HG03108 (cell line): ENCODE results near the gene SH2D2A.

Experiments
- ATAC-seq: cut with Tn5 transposase; IDR thresholded peaks from one replicate; pipeline ENCODE4 v1.9.1; 2021; ENCODE audit warnings: moderate library complexity; ENCODE audit not compliant: unreplicated experiment

SH2D2A gene

DNA sequence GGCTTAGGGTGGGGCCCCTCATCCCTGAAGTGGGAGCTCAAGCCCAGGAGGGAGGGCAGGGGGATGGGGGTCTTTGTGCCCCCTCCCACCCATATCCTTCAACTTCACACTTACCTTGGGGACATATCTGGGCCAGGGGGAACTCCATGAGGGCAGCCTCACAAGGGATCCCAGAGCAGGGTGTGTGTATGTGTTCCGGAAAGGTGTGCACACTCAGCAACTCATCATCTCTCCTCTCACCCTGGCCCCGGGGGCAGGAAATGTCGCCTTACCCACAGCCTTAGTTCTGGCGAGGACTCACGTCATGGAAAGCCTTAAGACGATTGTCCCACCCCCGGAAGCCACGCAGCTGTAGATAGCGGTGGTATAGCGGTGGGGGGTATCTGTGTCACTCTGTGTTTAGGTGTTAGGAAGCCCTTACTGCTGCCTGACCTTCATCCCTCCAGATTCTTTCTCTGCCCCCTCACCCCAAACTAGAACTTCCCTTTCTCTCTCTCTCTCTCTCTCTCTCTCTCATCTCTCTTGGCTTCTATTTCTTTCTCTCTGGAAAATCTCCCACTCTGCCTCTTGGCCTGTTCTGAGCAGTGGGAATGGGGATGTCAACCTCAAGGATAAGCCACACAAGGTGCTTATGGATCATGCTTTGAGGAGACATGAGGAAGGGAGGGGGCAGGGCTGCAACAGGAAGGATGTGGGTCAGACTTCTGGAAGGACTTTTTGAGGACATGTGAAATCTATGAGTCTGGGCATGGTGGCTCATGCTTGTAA lies at the start of gene SH2D2A:
SH2D2A (minus strand) TSS at position 288 of the 768 bp plus-strand sequence; CDS start at position 148, 140 bp downstream.
- peak; percentile 76 for ATAC-seq

DNA sequence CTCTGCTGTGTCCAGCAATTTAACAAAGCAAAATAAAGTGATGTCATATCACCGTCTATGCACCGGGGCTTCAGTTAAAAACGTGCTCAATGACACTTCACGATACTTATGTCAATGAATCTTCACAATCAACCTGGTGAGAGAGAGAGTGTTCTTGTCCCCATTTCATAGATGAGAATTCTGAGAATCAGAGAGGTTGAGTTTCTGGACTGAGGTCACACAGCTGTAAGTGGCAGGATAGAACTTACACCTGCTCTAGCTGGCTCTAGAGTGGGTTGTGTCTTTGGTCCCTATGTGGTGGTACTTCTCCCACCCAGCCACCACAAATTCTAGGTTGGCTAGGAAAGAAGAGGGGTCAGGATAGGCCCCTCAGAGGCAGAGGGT lies 49.2 kb upstream of the SH2D2A start:
- ATAC-seq, result no peak

DNA sequence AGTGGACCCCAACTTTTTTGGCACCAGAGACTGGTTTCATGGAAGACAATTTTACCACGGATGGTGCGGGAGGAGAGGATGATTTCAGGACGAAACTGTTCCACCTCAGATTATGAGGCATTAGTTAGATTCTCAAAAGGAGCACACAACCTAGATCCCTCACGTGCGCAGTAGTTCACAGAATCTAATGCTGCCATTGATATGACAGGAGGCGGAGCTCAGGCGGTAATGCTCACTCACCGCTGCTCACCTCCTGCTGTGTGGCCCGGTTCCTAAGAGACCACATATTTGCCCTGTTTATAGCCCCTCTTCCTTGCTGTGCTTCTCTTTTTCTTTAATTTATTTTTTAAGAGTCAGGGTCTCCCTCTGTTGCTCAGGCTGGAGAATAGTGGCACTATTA lies 48.6 kb upstream of the SH2D2A start:
- no peak for ATAC-seq

DNA sequence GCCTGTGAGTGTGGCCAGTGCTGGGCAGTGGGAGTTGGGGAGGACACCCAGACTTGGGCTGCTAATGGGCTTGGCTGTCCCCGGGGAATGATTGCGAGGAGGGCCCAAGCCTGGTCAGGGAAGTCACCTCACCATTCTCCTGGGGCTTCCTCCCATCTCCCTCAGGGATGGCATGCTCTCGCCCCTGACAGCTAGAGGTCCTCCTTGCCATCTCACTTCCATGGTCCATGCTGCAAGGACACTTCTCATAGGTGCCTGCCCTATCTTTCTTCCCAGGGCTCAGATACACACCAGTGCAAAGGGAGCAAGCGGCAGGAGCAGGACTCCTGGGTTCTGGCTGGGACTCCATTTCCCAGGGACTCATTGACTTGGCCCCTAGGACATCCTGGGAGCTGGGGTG lies 48.1 kb upstream of the SH2D2A start:
- ATAC-seq, result no peak

DNA sequence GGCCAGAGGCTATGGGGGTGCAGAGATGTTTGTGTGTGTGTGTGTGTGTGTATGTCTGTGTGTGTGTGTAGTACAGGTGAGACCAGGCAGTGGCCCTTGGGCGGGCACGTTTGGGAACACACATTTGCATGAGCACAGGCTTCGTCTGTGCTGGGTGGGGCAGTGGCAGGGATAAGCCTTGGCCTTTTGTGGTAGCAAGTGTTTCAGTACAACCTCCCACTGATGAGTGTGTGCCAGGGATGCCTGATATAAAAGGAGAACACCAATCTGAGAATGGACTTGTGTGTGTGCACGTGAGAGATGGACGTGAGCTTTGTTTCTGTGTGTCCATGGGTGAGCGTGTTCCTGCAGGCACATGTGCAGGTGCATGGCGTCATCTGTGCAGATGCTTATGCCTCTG lies 47.0 kb upstream of the SH2D2A start:
- ATAC-seq, result no peak

DNA sequence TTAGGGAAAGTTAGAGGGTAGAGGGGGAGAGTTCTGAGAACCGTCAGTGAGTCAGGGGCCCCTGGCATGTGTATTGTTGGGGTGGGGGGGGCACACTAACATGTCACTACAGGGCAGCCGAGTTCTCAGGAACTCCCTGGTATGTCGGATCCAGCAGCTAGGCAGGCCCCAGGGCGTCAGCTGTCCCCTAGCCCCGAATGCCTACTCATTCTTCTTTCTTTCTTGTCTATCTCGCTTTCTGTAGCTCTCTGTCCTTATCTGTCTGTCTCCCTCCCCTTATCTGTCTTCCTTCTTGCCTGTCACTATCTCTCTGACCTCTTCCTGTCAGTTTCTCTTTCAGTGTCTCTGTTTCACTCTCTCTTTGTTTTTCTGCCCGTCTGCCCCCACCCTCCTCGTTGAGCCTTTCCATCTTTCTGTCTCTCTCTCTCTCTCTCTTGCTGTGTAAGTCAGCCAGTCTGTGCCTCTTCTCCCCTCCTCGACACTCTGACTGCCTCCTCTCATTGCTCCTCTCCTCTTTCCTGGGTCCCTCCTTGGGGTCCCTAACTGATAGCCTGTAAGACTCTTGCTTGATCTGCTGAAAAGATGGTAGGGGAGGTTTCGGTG lies 46.5 kb upstream of the SH2D2A start:
- ATAC-seq, result no peak

DNA sequence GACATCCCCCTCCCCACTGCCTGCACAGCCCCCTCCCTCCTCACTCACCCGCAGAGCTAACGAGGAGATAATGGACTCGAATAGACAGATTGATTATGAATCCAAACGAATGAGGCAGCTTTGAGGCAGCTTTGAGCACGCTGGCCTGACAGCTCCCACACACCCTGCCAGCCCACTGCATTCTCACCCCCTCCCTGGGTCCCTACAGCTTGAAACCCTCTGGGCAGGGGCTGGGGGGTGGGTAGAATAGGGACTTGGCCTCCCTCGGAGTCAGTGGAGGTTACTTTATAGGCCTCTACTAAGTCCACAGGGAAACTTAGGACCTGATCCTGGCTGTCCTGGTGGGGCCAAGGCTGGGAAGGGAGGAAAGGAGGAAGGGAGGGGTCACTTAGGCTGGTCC lies 45.9 kb upstream of the SH2D2A start:
- no peak for ATAC-seq

DNA sequence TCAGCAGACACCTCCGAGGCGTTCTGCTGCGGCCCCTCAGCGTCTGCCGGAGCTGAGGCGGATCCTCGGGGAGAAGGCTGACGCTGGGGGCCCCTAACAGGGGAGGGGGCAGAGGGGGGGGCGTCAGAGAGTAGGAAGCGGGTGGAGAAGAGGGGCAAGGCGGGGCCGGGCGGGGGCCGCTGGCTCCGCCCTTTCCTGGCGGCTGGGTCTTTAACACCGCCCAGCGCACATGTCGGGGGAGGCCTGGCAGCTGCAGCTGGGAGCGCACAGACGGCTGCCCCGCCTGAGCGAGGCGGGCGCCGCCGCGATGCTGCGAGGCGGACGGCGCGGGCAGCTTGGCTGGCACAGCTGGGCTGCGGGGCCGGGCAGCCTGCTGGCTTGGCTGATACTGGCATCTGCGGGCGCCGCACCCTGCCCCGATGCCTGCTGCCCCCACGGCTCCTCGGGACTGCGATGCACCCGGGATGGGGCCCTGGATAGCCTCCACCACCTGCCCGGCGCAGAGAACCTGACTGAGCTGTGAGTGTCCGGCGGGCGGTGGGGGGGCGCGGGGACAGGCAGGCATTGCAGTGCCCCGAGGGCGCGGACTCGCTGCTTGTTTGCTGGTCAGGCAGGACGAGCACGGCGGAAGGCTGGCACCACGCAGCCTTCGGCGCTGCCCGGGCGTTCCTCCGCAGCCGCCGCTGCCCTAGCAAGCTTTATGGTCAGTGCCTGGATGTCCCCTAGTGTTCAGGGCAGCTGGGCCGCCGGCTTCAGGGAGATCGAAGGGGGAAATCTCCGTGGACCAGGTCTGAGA lies 44.2 kb upstream of the SH2D2A start, which contains the start of gene NTRK1:
NTRK1 (plus strand) TSS at position 238 of the 796 bp plus-strand sequence; CDS start at position 308, 70 bp downstream.
- ATAC-seq, result no peak

DNA sequence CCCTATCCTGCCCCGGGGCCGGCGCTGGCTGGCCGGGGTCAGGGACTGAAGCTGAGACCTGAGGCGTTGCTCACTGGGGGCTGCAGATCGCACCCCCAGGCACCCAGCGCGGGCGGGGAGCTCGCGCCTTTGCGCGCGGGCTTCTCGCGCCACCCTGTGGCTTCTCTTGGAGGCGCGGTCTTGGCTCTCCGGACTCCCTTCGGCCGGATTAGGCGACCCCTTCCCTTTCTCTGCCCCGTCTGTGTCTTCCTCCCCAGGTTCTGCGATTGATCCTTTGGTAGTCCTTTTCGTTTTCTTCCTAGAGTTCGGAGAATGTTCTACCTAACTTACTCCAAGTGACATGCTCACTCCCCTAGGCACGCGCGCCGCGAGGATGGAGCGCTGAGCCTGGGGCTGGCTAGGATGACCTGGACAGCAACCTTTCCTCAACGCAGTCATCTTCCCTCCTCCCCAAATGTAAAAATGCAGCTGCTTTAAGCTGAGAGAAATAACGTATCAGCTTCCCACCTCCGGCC lies 43.5 kb upstream of the SH2D2A start:
- ATAC-seq, result no peak

DNA sequence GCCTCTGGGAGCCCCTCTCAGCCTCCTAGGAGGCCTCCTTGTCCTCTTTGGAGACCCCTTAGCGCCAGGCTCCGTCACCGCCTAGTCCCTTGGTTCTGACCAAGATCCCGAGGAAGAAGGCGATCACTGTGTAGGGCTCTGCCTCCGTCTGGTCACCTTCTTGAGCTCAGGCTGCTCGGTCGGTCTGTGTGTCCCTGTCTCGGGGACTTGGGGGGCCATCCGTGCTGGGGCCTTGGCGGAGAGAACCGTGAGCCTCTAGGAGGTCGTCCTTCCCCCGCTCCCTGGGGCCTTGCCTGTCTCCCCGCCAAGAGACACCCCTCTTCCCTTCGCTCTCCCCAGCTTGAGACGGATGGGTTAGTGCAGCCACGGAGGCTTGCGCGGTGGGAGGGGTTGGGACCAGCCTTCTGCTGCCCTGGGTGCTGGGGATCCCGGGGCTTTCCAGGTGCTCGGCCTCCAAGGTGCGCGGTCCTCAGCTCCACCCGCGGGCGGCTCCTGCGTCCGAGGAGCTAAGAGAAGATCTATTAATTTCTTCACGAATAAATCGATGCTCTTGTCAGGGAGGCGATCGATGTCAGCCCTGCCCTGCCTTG lies 43.0 kb upstream of the SH2D2A start:
- no peak for ATAC-seq

DNA sequence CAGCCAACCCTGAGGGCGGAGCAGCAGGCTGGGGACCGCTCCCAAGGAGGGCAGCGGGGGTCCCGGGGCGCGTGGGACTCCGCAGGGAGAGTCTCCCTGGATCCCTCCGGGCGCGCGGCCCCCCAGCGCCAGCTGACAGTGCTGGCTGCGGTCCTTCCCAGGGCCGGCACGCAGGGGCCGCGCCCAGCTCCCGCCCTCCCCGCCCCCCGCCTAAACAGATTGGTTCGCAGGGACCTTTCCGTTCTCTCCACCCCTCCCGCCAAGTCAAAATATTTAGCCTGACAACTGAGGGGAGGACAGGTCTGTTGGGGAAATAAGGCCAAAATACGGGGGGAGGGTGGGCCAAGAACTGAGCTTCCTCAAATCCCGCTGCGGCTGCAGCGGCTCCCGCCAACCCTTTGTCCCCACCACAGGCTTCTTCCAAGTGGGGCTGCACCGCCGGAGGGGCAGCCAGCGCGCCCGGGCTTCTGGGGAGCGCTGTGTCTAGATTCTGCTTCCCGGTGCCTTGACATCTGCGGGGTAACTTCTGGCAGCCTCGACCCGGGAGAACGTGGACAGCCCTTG lies 42.4 kb upstream of the SH2D2A start, which contains the start of gene INSRR:
INSRR (minus strand) TSS at position 159 of the 564 bp plus-strand sequence. CDS start 496 bp downstream, outside the sequence.
- ATAC-seq, result no peak

DNA sequence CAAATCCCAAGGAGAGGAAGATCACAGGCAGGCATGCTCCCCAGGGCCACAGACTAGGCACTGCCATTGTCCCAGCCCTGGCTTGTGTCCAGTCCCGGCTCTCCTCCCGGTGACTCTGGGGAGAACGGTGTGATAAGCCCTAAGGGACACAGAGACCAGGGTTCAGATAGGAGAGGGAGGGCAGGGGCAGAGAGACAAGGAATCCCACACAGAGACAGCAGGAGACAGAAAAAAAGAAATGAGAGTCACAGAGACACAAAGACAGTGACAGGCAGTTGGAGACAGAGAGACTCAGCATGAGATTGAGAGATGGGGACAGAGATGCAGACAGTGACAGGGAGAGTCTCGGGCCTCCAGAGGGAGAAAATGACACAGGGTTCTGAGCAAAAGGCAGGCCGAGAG lies 41.9 kb upstream of the SH2D2A start:
- ATAC-seq, result no peak

DNA sequence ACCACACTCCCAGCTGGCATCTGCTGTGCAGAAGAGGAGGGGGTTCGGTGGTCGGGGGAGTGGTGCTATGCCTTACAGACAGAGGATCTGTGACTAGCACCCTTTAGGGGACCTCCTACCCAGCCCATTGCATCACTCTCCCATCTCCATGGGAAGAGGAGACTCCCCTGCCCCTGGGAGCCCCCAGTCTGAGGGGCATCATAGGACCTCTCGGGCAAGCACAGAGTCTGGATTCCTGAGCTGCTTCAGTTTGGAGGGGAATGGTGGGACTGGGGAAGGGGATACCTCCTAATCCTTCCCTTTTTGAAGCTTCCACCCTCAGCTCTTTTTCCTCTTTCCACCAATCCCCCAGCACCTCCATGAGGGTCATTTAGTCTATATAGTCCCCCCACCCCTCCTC lies 40.9 kb upstream of the SH2D2A start:
- no peak for ATAC-seq

DNA sequence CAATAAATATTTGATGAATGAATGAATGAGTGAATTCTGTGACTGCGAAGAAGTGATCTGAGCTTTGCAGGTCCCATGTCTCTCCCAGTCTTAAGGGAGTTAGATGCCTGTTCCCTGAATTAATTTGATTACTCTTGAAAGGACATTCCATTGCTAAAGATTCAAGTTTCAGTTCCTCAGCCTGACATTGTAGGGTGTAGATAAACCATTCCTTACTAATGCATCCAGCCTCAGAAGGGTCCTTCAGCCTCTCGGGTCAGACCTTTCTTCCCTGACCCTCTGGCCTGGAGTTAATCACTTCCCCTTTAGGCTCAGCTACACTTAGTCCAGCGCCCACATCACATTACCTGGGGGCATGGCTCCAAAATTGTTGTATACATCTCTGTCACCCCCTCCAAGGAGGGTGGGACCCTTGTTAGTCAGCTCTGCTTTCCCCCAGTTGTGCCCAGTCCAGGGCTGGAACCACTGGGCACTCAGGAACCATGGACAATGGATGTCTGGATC lies 39.7 kb upstream of the SH2D2A start:
- no peak for ATAC-seq

DNA sequence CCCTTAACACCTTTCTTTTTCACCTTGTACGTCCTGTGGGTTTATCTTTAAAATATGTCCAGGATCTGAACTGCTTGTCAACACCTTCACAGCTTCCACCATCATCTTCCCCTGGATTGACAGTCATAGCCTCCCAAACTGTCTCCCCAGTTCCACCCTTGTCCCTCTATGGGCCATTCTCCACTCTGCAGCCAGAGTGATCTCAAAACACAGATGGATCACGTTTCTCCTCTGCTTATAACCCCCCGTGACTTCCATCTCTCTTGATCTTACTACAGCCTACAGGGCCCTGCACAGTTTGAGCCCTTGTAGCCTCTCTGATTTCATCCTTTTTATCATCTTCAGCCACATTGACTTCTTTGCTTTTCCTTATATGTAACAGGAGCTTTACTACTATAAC lies 38.0 kb upstream of the SH2D2A start:
- no peak for ATAC-seq

DNA sequence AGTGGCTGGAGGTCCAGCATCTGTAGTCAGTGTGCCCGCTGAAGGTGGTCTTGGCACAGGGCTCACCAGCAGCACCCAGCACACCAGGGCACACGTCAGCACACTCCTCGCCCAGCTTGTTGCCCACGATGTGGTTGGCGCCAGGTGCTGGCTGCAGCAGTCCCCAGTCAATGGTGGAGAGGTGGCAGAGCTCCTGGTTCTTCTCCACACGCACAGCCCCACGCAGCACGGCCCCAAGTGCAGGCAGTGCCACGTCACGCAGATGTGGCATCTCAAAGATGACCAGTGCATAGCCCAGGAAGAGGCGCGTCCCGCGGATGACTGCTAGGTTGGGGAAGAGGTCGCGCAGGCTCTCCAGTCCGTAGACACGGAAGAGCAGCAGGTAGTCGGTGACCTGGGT lies 37.1 kb upstream of the SH2D2A start:
- no peak for ATAC-seq

DNA sequence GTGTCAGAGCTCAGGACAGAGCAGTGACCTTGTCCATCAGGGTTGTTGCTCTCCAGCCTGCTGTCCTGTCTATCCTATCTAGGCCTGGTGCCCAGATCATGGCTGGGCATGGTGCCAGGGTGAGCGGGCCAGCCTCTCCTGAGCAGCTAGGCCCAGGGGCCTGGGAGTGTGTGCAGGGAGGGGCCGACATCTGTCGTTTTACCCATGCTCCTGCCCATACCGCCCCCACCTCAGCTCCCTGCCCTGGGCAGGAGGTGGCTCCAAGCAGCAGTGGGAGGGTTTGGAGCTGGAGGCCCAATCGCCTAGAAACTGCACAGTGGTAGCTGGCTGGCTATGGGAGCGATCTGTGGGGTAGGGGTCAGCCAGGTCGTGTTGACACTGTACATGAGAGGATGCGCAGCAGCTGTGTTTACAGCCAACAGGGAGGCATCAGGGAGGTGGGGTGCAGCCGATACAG lies 35.8 kb upstream of the SH2D2A start:
- no peak for ATAC-seq

DNA sequence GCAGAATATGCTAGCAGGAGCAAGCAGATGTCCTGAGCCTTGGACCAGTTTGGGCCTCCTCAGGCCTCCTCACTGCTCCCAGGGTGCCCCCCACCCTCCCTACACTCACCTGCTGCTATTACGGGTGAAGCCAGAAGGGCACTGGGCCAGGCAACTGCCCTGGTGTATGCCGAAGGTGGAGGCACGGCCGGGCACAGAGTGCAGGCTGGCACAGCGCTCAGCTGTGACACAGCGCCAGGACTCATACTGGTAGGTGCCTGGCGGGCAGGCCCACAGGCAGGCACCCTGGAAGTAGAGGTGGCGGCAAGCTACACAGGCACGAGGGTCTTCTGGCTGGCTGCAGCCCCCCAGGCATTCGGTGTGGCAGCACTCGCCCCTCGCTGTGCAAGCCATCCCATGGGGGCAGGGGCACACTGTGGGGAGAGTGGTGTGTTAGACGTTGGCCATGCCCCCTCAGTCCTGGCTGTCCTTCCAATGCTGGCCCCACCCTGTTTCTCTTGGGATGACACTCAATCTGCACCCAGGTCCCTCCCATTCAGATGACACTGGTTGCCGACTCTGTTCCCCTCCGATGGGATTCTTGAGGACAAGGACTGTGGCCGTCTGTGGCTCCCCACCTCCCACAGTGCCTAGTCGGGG lies 35.2 kb upstream of the SH2D2A start:
- ATAC-seq, result no peak

DNA sequence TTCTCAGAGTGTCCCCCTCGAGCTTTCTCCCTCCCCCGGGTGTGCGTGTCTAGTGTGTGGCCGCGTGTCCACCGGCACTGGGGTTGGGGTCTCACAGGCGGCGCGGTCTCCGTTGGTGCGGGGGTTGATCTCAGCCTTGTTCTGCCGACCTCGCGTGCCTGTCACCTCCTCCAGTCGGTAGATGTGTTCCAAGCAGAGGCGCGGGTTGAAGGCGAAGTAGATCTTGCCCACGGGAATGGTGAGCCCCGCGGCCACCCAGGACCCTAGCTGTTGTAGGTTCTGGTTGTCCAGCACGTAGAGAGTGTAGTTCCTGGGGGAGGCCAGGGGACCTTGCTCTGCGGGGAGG lies 32.5 kb upstream of the SH2D2A start:
- ATAC-seq, result no peak
